GM10248 (cell line): Measurements from ENCODE around the gene GADD45A.
"Not testable (repeated sequence)": the region's sequence is repeated elsewhere in the genome, so short reads cannot be mapped to it uniquely, and the experiment has no call there.

Source experiments
- CTCF ChIA-PET: fragments of 300-600 bp; sonication (Branson Sonifier 250); formaldehyde crosslinking; extraction: SDS; loops from one replicate; lab custom pipeline; 2021; ENCODE audit warnings: antibody characterized with exemption; lab: Yijun Ruan, JAX
- POLR2A ChIA-PET: fragments of 350-650 bp; sonication (Branson Sonifier 250); formaldehyde crosslinking; extraction: SDS; loops from one replicate; lab custom pipeline; 2020; ENCODE audit warnings: antibody characterized with exemption; lab: Yijun Ruan, JAX
- DNase-seq: peaks from one replicate; pipeline ENCODE4 v3.0.0; 2012; ENCODE audit errors: extremely low spot score
- CTCF ChIP-seq: IDR thresholded peaks from 2 replicates; pipeline ENCODE4 v1.5.1; 2012; ENCODE audit warnings: mild to moderate bottlenecking, low read depth; ENCODE audit errors: extremely low read depth, missing control alignments, control extremely low read depth

GADD45A gene

GRCh38 chr1:67664048-67664447 lies 21.0 kb upstream of the GADD45A start:
- no peak for DNase-seq
- ChIA-PET POLR2A (no interaction called here), CTCF (no interaction called here)

DNA sequence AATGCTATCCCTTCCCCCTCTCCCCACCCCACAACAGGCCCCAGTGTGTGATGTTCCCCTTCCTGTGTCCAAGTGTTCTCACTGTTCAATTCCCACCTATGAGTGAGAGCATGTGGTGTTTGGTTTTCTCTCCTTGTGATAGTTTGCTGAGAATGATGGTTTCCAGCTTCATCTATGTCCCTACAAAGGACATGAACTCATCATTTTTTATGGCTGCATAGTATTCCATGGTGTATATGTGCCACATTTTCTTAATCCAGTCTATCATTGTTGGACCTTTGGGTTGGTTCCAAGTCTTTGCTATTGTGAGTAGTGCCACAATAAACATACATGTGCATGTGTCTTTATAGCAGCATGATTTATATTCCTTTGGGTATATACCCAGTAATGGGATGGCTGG lies 19.7 kb upstream of the GADD45A start:
- DNase-seq, CTCF ChIA-PET, POLR2A ChIA-PET: not testable (repeated sequence)

More at GRCh38 chr1:67664048-67664447, 21.0 kb upstream of the GADD45A start:
- TF ChIP-seq CTCF: no peak

GRCh38 chr1:67666636-67667035 lies 18.4 kb upstream of the GADD45A start:
- TF ChIP-seq CTCF: no peak
- POLR2A ChIA-PET: no interaction called here
- no peak for DNase-seq
- CTCF ChIA-PET: no interaction called here

- TF ChIP-seq CTCF: no peak
- no peak for DNase-seq
- POLR2A ChIA-PET: no interaction called here
- CTCF ChIA-PET: interaction anchor here (1.0 kb wide), 1 partner anchor 10 kb away, joined by 3 read pairs; no protein-coding TSS in a partner anchor
Measured at GRCh38 chr1:67668660-67669059, 16.3 kb upstream of the GADD45A start.

GRCh38 chr1:67672260-67672803 lies 12.7 kb upstream of the GADD45A start:
- TF ChIP-seq CTCF: no peak
- ChIA-PET POLR2A (no interaction called here), CTCF (interaction anchor here (1.1 to 1.7 kb wide), 5 partner anchors 11 to 172 kb away, joined by 3 to 6 read pairs (median 3); no protein-coding TSS in a partner anchor)
- no peak for DNase-seq

DNA sequence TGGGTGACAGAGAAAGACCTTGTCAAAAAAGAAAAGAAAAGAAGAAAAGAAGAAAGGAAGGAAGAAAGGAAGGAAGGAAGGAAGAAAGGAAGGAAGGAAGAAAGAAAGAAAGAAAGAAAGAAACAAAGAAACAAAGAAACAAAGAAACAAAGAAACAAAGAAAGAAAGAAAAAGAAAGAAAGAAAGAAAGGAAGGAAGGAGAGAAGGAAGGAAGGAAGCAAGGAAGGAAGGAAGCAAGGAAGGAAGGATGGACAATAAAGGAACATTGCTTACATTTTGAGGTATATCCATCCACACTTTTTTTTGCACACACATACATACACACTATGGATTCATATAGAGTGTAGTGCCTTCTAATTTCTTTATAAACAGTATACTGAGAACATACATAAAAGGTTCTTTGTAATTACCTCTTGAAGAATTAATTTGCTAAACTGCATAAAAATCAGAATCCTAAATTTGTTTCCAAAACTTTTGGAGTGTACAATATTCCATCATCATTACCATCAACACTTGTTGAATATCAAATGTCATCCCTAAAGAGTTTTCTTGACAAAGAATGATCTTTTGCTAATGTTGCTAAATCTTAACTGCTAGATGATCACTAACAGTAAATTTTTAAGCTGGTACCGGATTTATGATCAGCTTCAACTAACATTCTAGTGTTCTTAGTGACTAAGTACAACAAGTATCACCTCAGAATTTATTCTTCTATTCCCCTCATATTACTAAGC lies 11.4 kb upstream of the GADD45A start:
- ChIA-PET POLR2A (interaction anchor here (3.7 kb wide), 1 partner anchor 11 kb away, joined by 14 read pairs; the partner anchor contains the start of gene GADD45A), CTCF (interaction anchor here (0.8 to 1.7 kb wide), 5 partner anchors 26 to 92 kb away, joined by 3 to 5 read pairs (median 3); no protein-coding TSS in a partner anchor)
- no peak for TF ChIP-seq CTCF
- DNase-seq: no peak
